BLaER1 (cell line): ENCODE data around the gene POLH.
"Not testable (repeated sequence)": the region's sequence is repeated elsewhere in the genome, so short reads cannot be mapped to it uniquely, and the experiment has no call there.

Experiments used
- H3K27ac ChIP-seq: shearing (Covaris generic); formaldehyde crosslinking; 2 replicates; pipeline ENCODE4 v1.8.1; 2022
- H3K27me3 ChIP-seq: shearing (Covaris generic); formaldehyde crosslinking; 2 replicates; pipeline ENCODE4 v1.8.1; 2022
- H3K36me3 ChIP-seq: shearing (Covaris generic); formaldehyde crosslinking; 2 replicates; pipeline ENCODE4 v1.8.1; 2022
- H3K4me1 ChIP-seq: shearing (Covaris generic); formaldehyde crosslinking; 2 replicates; pipeline ENCODE4 v1.8.1; 2022
- H3K4me2 ChIP-seq: shearing (Covaris generic); formaldehyde crosslinking; 2 replicates; pipeline ENCODE4 v1.8.1; 2022
- H3K4me3 ChIP-seq: shearing (Covaris generic); formaldehyde crosslinking; 2 replicates; pipeline ENCODE4 v1.8.1; 2022
- H3K9ac ChIP-seq: shearing (Covaris generic); formaldehyde crosslinking; 2 replicates; pipeline ENCODE4 v1.8.1; 2022
- H3K9me3 ChIP-seq: shearing (Covaris generic); formaldehyde crosslinking; 2 replicates; pipeline ENCODE4 v1.8.1; 2022
- H4K20me1 ChIP-seq: shearing (Covaris generic); formaldehyde crosslinking; 2 replicates; pipeline ENCODE4 v1.8.1; 2022
- Cebpa-rat ChIP-seq: shearing (Covaris generic); IDR thresholded peaks from 2 replicates; pipeline ENCODE4 v1.8.1; 2022

The POLH gene

DNA sequence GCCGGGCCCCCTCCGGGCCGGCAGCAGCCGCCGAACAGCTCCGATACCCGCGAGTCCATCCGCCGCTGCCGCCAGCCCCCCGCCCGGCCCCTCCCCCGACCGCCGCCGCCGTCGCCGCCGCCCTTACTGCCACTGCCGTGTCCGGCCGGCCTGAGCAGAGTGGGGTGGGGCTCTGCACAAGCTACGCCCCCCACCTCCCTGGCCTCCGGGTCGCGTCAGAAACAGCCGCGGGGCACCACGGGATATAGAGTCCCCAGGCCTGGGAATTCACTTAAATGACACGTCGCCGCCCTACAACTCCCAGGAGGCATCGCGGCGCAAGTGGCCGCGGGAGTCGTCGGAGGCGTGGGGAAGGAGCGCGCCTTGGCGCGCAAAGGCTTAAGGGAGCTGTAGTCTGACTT lies 53.1 kb downstream of the POLH start, which contains the start of gene GTPBP2:
Gene GTPBP2 (minus strand): TSS at position 161 of the 401 bp plus-strand sequence. CDS start 102 bp downstream, at position 59.
- Histone ChIP-seq H3K4me2 (peak within 1 kb of the TSS; percentile 89), H3K36me3 (peaks cover 25% of the 10 kb centered on the region), H3K4me3 (peak within 1 kb of the TSS; percentile 96), H3K27ac (peak within 1 kb of the TSS; percentile 93), H3K4me1 (peaks cover 61% of the 10 kb centered on the region), H3K9ac (peak within 1 kb of the TSS; percentile 93), H4K20me1 (peaks cover 18% of the 10 kb centered on the region; the same call in 1 of the 2 replicates), H3K27me3 (no peaks in the 10 kb centered on the region), H3K9me3 (no peaks in the 10 kb centered on the region)
- TF ChIP-seq Cebpa-rat = no peak

DNA sequence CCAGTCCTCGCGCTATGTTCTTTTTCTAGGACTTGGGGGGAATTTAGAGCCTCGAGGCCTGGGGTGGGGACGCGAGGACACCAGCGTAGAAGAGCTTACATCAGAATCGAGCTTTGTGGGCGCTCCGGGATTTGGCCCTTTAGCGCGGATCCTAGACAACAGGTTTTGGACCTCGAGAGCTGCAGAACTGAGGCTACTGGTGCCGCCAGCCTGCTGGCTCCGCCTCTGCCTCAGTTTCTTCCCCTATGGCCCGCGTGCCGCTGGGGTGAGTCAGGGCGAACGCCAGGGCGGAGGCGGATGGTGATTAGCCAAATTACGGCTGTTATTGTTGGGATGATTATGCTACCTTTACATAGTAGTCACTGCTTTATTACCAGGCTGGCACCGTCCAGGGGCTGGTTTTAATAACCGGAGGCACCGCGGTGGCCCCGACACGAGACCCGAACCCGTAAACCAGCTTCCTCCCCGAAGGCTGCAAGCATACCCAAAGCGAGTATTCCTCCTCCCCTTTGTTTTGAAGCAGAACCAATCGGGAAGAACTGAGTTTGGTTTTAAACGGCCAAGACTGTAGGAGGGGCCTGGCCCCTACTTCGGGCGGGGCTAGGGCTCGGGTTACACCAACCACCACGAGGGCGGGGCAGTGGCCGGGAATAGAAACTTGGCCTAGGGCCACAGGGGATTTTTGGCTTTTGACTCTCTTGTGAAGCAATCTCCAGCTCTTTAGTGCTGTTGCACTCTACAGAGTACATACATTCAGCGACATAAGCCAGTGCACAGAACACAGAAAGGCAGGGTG lies 53.7 kb downstream of the POLH start:
- Histone ChIP-seq H4K20me1 (peaks cover 18% of the 10 kb centered on the region; the same call in 1 of the 2 replicates), H3K9me3 (no peaks in the 10 kb centered on the region), H3K27ac (peak overlapping the region; percentile 93), H3K4me3 (peak overlapping the region; percentile 96), H3K9ac (peak overlapping the region; percentile 84), H3K4me1 (peaks cover 67% of the 10 kb centered on the region), H3K4me2 (peak overlapping the region; percentile 88), H3K27me3 (no peaks in the 10 kb centered on the region), H3K36me3 (peaks cover 19% of the 10 kb centered on the region)
- TF ChIP-seq Cebpa-rat = peak; percentile 97

DNA sequence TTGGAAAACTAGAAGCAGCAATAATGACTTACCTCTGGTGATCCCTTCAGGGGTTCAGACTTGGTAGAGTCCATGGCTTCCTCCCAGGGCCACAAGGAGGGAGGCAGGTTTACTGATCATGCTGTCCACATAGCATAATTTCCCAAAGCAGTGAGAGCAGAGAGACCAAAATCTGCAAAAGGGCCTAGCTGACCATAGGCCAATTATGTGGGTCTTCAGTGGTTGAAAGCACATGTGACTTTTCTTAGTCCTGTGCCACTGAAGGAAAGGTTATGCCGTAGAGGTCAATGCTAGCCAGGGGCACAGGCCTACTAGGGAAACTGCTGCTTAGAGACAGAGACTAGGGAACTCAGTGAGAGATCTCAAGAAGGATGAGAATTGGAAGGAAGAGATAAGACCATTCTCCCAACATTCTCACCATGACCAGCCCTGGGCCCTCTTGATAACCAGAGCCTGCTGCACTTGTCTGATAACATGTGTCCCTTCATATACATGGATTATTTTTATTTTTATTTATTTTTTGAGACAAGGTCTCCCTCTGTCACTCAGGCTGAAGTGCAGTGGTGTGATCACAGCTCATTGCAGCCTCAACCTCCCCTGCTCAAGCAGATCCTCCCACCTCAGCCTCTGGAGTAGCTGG lies 55.1 kb downstream of the POLH start:
- no peak overlapping the region; the same call in 1 of the 2 replicates for H3K9ac ChIP-seq

DNA sequence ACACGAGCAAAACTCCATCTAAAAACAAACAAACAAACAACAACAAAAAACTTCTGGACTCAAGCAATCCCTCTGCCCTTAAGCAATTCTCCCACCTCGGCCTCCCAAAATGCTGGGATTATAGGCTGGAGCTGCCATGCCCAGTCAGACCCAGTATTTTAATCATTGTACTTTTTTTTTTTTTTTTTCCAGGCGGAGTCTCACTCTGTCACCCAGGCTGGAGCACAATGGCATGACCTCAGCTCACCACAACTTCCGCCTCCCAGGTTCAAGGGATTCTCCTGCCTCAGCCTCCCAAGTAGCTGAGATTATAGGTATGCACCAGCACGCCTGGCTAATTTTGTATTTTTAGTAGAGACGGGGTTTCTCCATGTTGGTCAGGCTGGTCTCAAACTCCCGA lies 57.0 kb downstream of the POLH start:
- not testable (repeated sequence) for H3K9ac ChIP-seq, H3K27ac ChIP-seq, H3K4me3 ChIP-seq, H3K27me3 ChIP-seq, H3K9me3 ChIP-seq
- Histone ChIP-seq H4K20me1 (peaks cover 16% of the 10 kb centered on the region), H3K4me1 (peaks cover 71% of the 10 kb centered on the region), H3K4me2 (peak overlapping the region; percentile 32), H3K36me3 (peaks cover 13% of the 10 kb centered on the region)

More for the DNA sequence above, 55.1 kb downstream of the POLH start:
- H3K4me3 ChIP-seq = no peak overlapping the region; the same call in 1 of the 2 replicates
- TF ChIP-seq Cebpa-rat = no peak
- peak overlapping the region; percentile 88 for H3K4me2 ChIP-seq
- H4K20me1 ChIP-seq = peaks cover 15% of the 10 kb centered on the region; the same call in 1 of the 2 replicates
- H3K27ac ChIP-seq = peak overlapping the region; percentile 93
- peaks cover 74% of the 10 kb centered on the region for H3K4me1 ChIP-seq
- no peaks in the 10 kb centered on the region for H3K9me3 ChIP-seq
- H3K36me3 ChIP-seq = peaks cover 5% of the 10 kb centered on the region
- no peaks in the 10 kb centered on the region for H3K27me3 ChIP-seq

DNA sequence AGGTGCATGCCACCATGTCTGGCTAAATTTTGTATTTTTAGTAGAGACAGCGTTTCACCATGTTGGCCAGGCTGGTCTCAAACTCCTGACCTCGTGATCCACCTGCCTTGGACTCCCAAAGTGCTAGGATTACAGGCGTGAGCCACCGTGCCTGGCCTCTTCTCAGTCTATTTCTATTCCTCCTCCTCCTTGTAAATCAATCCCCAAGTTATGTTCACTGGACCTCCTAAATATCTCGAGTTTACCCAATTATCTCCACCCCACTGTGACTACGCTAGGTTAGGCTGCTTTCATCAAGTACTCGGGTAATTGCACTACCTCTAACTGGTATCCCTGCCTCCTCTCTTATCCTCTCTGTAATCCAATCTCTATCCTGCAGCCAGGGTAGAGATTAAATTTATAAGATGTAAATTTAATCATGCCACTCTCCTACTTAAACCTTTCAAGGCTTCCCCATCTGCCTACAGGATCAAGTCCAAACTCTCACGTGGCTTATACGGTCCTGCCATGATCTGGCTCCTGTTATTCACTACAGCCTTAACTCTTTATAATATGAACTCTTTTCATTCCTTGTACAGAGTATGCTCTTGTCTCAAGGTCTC lies 58.8 kb downstream of the POLH start:
- Histone ChIP-seq H3K9me3 (no peaks in the 10 kb centered on the region), H3K36me3 (peaks cover 31% of the 10 kb centered on the region), H3K27ac (peak overlapping the region; percentile 91), H3K4me3 (peak overlapping the region; percentile 81; the same call in 1 of the 2 replicates), H3K9ac (peak overlapping the region; percentile 88), H4K20me1 (peaks cover 34% of the 10 kb centered on the region), H3K27me3 (no peaks in the 10 kb centered on the region), H3K4me1 (peaks cover 82% of the 10 kb centered on the region), H3K4me2 (peak overlapping the region; percentile 93)
- TF ChIP-seq Cebpa-rat = no peak

DNA sequence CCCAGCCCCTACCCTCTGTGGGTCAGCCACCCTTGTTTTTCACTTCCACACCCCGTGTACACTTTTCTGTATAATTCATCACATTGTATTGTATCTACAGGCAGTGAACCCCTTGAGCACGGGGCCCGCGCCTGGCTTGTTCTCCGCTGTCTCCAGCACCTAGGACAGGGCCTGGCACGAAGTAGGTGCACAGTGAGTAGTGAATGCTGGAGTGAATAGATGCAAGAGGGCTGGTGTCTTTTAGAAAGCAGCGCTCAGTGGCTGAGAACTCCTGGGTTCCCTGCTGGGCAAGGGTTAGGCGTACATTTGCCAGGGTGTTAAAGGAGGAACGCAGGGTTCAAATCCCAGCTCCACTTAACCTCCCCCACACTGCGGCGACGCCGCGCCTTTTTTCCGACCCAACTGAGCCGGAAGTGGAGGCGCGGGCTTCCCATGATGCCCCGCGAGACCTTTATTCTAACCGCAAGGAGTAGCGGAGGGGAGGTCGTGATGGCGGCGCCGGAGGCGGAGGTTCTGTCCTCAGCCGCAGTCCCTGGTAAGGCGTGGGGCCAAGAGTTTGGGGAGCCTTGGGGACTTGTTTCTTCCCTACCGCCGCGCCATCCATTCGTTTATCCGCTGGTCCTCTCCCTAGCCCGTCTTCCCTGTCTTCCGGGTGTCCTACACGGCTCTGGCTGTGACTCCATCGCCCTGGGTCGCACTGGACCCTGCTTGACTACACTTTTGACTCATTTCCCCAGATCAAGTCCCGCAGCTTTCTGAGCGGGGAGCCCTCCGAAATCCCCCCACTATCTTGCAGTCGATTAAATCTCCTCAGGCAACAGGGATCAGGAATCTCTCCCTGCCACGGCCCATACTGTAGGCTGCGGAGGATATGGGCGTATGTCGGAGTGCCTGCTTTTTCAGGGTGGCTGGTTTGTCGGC lies 59.7 kb downstream of the POLH start, which contains the start of gene MAD2L1BP:
Gene MAD2L1BP (plus strand): TSS at position 454 of the 921 bp plus-strand sequence. CDS start 36 bp downstream, at position 490.
- Histone ChIP-seq H3K4me1 (peaks cover 83% of the 10 kb centered on the region), H3K36me3 (peaks cover 39% of the 10 kb centered on the region), H3K4me3 (peak within 1 kb of the TSS; percentile 81), H3K27ac (peak within 1 kb of the TSS; percentile 91), H3K4me2 (peak within 1 kb of the TSS; percentile 93), H4K20me1 (peaks cover 43% of the 10 kb centered on the region), H3K27me3 (no peaks in the 10 kb centered on the region), H3K9ac (peak within 1 kb of the TSS; percentile 88), H3K9me3 (no peaks in the 10 kb centered on the region)
- no peak for TF ChIP-seq Cebpa-rat

DNA sequence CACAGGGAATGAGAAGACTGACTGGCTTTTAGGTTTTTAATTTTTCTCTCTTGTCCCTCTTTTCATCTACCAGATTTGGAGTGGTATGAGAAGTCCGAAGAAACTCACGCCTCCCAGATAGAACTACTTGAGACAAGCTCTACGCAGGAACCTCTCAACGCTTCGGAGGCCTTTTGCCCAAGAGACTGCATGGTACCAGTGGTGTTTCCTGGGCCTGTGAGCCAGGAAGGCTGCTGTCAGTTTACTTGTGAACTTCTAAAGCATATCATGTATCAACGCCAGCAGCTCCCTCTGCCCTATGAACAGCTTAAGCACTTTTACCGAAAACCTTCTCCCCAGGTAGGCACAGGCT lies 60.3 kb downstream of the POLH start:
- Histone ChIP-seq H3K4me1 (peaks cover 77% of the 10 kb centered on the region), H3K27me3 (no peaks in the 10 kb centered on the region), H3K9me3 (no peaks in the 10 kb centered on the region), H3K4me2 (peak overlapping the region; percentile 93), H3K9ac (peak overlapping the region; percentile 88), H3K4me3 (peak overlapping the region; percentile 81), H3K27ac (peak overlapping the region; percentile 91), H3K36me3 (peaks cover 46% of the 10 kb centered on the region), H4K20me1 (peaks cover 49% of the 10 kb centered on the region)
- no peak for TF ChIP-seq Cebpa-rat

DNA sequence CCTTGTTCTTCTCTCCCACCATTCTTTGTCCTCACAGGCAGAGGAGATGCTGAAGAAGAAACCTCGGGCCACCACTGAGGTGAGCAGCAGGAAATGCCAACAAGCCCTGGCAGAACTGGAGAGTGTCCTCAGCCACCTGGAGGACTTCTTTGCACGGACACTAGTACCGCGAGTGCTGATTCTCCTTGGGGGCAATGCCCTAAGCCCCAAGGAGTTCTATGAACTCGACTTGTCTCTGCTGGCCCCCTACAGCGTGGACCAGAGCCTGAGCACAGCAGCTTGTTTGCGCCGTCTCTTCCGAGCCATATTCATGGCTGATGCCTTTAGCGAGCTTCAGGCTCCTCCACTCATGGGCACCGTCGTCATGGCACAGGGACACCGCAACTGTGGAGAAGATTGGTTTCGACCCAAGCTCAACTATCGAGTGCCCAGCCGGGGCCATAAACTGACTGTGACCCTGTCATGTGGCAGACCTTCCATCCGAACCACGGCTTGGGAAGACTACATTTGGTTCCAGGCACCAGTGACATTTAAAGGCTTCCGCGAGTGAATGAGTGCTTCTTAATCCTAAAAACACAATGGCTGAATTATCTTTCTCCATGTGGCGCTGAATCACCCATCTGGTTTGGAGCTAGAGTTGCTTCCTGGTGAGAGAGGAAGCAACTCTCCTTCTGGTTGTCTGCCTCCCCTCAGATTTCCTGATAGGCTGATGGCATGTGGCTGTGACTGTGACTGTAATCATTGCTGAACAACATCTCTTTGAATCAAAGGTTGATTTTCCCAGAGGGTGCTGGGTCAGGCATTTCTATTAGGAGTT lies 64.2 kb downstream of the POLH start:
- H3K4me1 ChIP-seq = peaks cover 44% of the 10 kb centered on the region
- no peak for TF ChIP-seq Cebpa-rat
- no peaks in the 10 kb centered on the region for H3K27me3 ChIP-seq
- peaks cover 86% of the 10 kb centered on the region for H4K20me1 ChIP-seq
- H3K9me3 ChIP-seq = no peaks in the 10 kb centered on the region
- no peak overlapping the region for H3K4me2 ChIP-seq
- peaks cover 68% of the 10 kb centered on the region for H3K36me3 ChIP-seq
- H3K27ac ChIP-seq = no peak overlapping the region
- H3K4me3 ChIP-seq = no peak overlapping the region
- no peak overlapping the region for H3K9ac ChIP-seq
